K562 (cell line): ENCODE measurements around the gene DCUN1D2.
A peak's percentile ranks its signal among the peaks of the same experiment; 100 is the strongest.

ENCODE experiments used
- BMI1 ChIP-seq: fragments of 150-350 bp; IDR thresholded peaks from 2 replicates; pipeline ENCODE4 v1.6.1; 2014; ENCODE audit warnings: low read length
- CTCF ChIP-seq, 3 experiments: IDR thresholded peaks in 2 of 3; conservative IDR thresholded peaks in 1 of 3; 2 replicates each; pipeline ENCODE4 v1.5.1; 2011 to 2012; ENCODE audit warnings: low read length in 3 of 3, mild to moderate bottlenecking in 3 of 3, control low read depth in 2 of 3, improper control_type of control experiment in 1 of 3, inconsistent platforms in 1 of 3, low read depth in 1 of 3, mixed read lengths in 1 of 3, moderate library complexity in 1 of 3; ENCODE audit not compliant: insufficient read depth in 2 of 3
- EZH2 ChIP-seq: IDR thresholded peaks from 2 replicates; pipeline ENCODE4 v1.6.1; 2012; ENCODE audit warnings: low read depth, mild to moderate bottlenecking, inconsistent platforms, low read length, borderline replicate concordance
- LARP7 ChIP-seq: fragments of 450-650 bp; IDR thresholded peaks from 2 replicates; pipeline ENCODE4 v1.6.1; 2016
- NR0B1 ChIP-seq: fragments of 450-650 bp; IDR thresholded peaks from one replicate; pipeline ENCODE4 v1.6.1; 2018; ENCODE audit warnings: mild to moderate bottlenecking, moderate library complexity; ENCODE audit not compliant: partially characterized antibody
- RREB1 ChIP-seq: fragments of 250-450 bp; sonication (Bioruptor Pico); IDR thresholded peaks from 2 replicates; pipeline ENCODE4 v1.4.0; 2020
- TAF1 ChIP-seq: IDR thresholded peaks from 2 replicates; pipeline ENCODE4 v1.6.1; 2011; ENCODE audit warnings: mild to moderate bottlenecking, low read length, moderate library complexity; ENCODE audit not compliant: insufficient read depth, control insufficient read depth, severe bottlenecking; ENCODE audit errors: extremely low read depth

- TF ChIP-seq LARP7: no peak
- no peak for TF ChIP-seq RREB1 (CRISPR knock-in tag)
- no peak for TF ChIP-seq BMI1
- TF ChIP-seq CTCF (IDR thresholded peaks at IDR 0.05 in 2 of 3, conservative IDR thresholded peaks at IDR 0.05 in 1 of 3; ENCODE audit: insufficient read depth in 2 of 3, low read depth in 1 of 3, low read length in 3 of 3): peak; percentile 20 to 54 (median 25); a peak in 4 of 6 replicates
- no peak for TF ChIP-seq TAF1
- no peak for TF ChIP-seq EZH2
- TF ChIP-seq NR0B1: no peak
These were observed 32.1 kb downstream of the DCUN1D2 start for GRCh38 chr13:113458253-113459065.
